Adrenal gland (tissue), 12 donors: Measurements from ENCODE around the gene F2RL1. TPM values are rescaled to one million over a fixed set of nuclear protein-coding genes. Genes with fewer than 3 reads are reported as not detected.

Source experiments
- DNase-seq, 7 donors: peaks; one replicate each; pipeline ENCODE4 v3.0.0-alpha.2; 2019 to 2020
- H3K27ac ChIP-seq, 5 donors: fragments of 200-600 bp; sonication (generic) in 4 of 5; 1 replicate in 3 of 5; 2 replicates in 2 of 5; pipeline versions ENCODE4 v1.5.1 to v1.8.0; 2016 to 2020; ENCODE audit warnings: mild to moderate bottlenecking in 1 of 5
- H3K27me3 ChIP-seq: fragments of 200-600 bp; 2 replicates; pipeline ENCODE4 v1.8.0; 2021
- H3K36me3 ChIP-seq, 2 donors: fragments of 200-600 bp; replicated peaks in 1 of 2; 1 replicate in 1 of 2; 2 replicates in 1 of 2; pipeline versions ENCODE4 v1.5.1 to v1.8.0; 2018 to 2022
- H3K4me1 ChIP-seq, 2 donors: fragments of 200-600 bp; replicated peaks in 1 of 2; 1 replicate in 1 of 2; 2 replicates in 1 of 2; pipeline versions ENCODE4 v1.5.1 to v1.8.0; 2018 to 2021
- H3K4me3 ChIP-seq, 4 donors: fragments of 200-600 bp; sonication (generic) in 3 of 4; one replicate each; pipeline ENCODE4 v1.5.1; 2016 to 2018
- H3K9me3 ChIP-seq, 3 donors: fragments of 200-600 bp; sonication (generic) in 1 of 3; replicated peaks in 1 of 3; 1 replicate in 2 of 3; 2 replicates in 1 of 3; pipeline versions ENCODE4 v1.5.1 to v1.8.0; 2016 to 2021
- CTCF ChIP-seq, 6 experiments: fragments of 450-650 bp in 4 of 6; fragments of 200-600 bp in 2 of 6; sonication (generic) in 1 of 6; IDR thresholded peaks; 1 replicate in 5 of 6; 2 replicates in 1 of 6; pipeline versions ENCODE4 v1.5.1 to v1.8.0; 2016 to 2021; ENCODE audit warnings: antibody characterized with exemption in 6 of 6, mild to moderate bottlenecking in 2 of 6, moderate library complexity in 1 of 6
- POLR2A ChIP-seq, 2 donors: fragments of 450-650 bp; IDR thresholded peaks; one replicate each; pipeline ENCODE4 v1.6.1; 2017; ENCODE audit warnings: antibody characterized with exemption in 2 of 2, mild to moderate bottlenecking in 2 of 2, moderate library complexity in 1 of 2
- WGBS, 4 donors: extraction: QIAGEN DNeasy Blood & Tissue Kit in 2 of 4; methylation state at CpG; one replicate each; pipeline versions ENCODE4 v1.1.5 to v1.1.7; 2013 to 2017; 5-methylcytosine and 5-hydroxymethylcytosine counted together
- intact Hi-C, 2 donors: fragments of 100-400 bp; cut with DNase I; formaldehyde crosslinking; loops; one replicate each; pipeline versions ENCODE4 v1.14.1 to v1.15.0; 2022 to 2023
- polyA plus RNA-seq, 3 donors: library from polyadenylated mRNA; stranded (reverse); fragments of 200-250 nt in 2 of 3; fragments of 350-450 nt in 1 of 3; fragmentation: Illumina TruSeq in 1 of 3; extraction: RNeasy Lipid Tissue Mini Kit (QIAGEN cat#74804) in 1 of 3; gene quantifications; one replicate each; pipeline ENCODE4 v1.2.3, GENCODE V29; 2013 to 2014
- total RNA-seq, 9 donors: library from RNA; depleted of rRNA in 4 of 9; stranded (reverse); fragments of >200 nt in 4 of 9; fragments of 120-200 nt in 1 of 9; fragmentation: NEBNext Ultra II Directional in 1 of 9; extraction: Animal tissue kit (Norgen Biotek cat#: 25700) in 1 of 9; gene quantifications; one replicate each; pipeline versions ENCODE4 v1.1.0 to v1.2.4, GENCODE V29; 2013 to 2023
- donor health status: healthy with polysubstance abuse.
- donor health status: Bipolar disorder and iron deficiency.
- donor health status: DM: yes; HTN: yes; CAD: no.
- donor health status: DM: no; HTN: no; CAD: no.
- donor health status: DM: no; HTN: no; CAD: no.
- donor health status: DM: yes; HTN: yes; CAD: no.

F2RL1 gene
- total and polyA plus RNA-seq, 12 donors, result 0.35 to 4.0 (median 1.2) TPM

- Histone ChIP-seq H3K27ac (no peak overlapping the region), H3K4me1 (peaks cover 0 to 6% of the 10 kb centered on the region in 2 donors), H3K27me3 (no peaks in the 10 kb centered on the region), H3K9me3 (no peaks in the 10 kb centered on the region), H3K4me3 (no peak overlapping the region), H3K36me3 (no peaks in the 10 kb centered on the region)
- WGBS, 4 donors, result 42 to 53% (median 45%) methylated on average over 4 of the region's 4 CpGs
- TF ChIP-seq CTCF (IDR thresholded peaks at IDR 0.05) (no peak), POLR2A (IDR thresholded peaks at IDR 0.05) (no peak)
- peak in 2 of 7 donors; percentile 35 for DNase-seq
- intact Hi-C loops, result no loop called here
Measured at GRCh38 chr5:76836585-76836984, 17.8 kb downstream of the F2RL1 start.

- TF ChIP-seq POLR2A (IDR thresholded peaks at IDR 0.05), result no peak
- TF ChIP-seq CTCF (IDR thresholded peaks at IDR 0.05), result no peak
- Histone ChIP-seq H3K36me3 (no peaks in the 10 kb centered on the region), H3K4me1 (peaks cover 0 to 6% of the 10 kb centered on the region in 2 donors), H3K9me3 (no peaks in the 10 kb centered on the region), H3K27ac (peak overlapping the region in 3 of 5 donors; percentile 23 to 47 (median 35)), H3K27me3 (no peaks in the 10 kb centered on the region), H3K4me3 (no peak overlapping the region)
- no peak for DNase-seq
- intact Hi-C loops, result no loop called here
- WGBS, 4 donors, result 36 to 53% (median 47%) methylated on average over 7 of the region's 7 CpGs
Measured at GRCh38 chr5:76838481-76839261, 19.8 kb downstream of the F2RL1 start.

DNA sequence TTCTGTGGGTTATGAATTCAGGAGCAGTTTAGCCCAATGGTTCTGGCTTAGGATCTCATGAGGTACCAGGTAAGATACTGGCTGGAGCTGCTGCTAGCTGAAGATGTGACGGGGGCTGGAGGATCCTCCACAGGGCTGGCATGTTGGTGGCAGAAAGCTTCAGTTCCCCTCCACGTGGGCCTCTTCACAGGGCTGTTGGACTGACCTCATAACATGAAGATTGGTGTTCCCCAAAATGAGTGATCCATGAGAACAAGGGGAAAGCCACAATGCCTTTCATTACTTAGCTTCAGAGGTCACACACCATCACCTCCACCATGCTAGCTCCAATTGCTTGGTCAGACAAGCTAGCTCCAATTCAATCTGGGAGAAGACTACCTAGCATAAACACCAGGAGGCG is 22.5 kb downstream of the F2RL1 start:
- 77 to 86% (median 82%) methylated on average over 3 of the region's 3 CpGs for WGBS, 4 donors

GRCh38 chr5:76845890-76846289 is 27.1 kb downstream of the F2RL1 start:
- WGBS, 4 donors, result 73 to 97% (median 92%) methylated on average over 3 of the region's 3 CpGs
- peaks cover 0 to 2% of the 10 kb centered on the region in 2 donors for H3K4me1 ChIP-seq
- TF ChIP-seq CTCF (IDR thresholded peaks at IDR 0.05) (no peak), POLR2A (IDR thresholded peaks at IDR 0.05) (no peak)
- no peak overlapping the region for H3K27ac ChIP-seq
- no peak overlapping the region for H3K4me3 ChIP-seq
- intact Hi-C loops, result no loop called here
- H3K36me3 ChIP-seq, result no peaks in the 10 kb centered on the region
- no peaks in the 10 kb centered on the region for H3K27me3 ChIP-seq
- H3K9me3 ChIP-seq, result no peaks in the 10 kb centered on the region
- DNase-seq, result no peak

More for the DNA sequence above, 22.5 kb downstream of the F2RL1 start:
- no peak for DNase-seq
- Histone ChIP-seq H3K36me3 (no peaks in the 10 kb centered on the region), H3K4me1 (peaks cover 0 to 3% of the 10 kb centered on the region in 2 donors), H3K27me3 (no peaks in the 10 kb centered on the region), H3K4me3 (no peak overlapping the region), H3K27ac (no peak overlapping the region), H3K9me3 (no peaks in the 10 kb centered on the region)
- intact Hi-C loops, result no loop called here
- no peak for TF ChIP-seq POLR2A (IDR thresholded peaks at IDR 0.05)
- TF ChIP-seq CTCF (IDR thresholded peaks at IDR 0.05), result no peak
